ENCODE data around the gene S1PR4.

The S1PR4 gene, protein sequence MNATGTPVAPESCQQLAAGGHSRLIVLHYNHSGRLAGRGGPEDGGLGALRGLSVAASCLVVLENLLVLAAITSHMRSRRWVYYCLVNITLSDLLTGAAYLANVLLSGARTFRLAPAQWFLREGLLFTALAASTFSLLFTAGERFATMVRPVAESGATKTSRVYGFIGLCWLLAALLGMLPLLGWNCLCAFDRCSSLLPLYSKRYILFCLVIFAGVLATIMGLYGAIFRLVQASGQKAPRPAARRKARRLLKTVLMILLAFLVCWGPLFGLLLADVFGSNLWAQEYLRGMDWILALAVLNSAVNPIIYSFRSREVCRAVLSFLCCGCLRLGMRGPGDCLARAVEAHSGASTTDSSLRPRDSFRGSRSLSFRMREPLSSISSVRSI

DNA sequence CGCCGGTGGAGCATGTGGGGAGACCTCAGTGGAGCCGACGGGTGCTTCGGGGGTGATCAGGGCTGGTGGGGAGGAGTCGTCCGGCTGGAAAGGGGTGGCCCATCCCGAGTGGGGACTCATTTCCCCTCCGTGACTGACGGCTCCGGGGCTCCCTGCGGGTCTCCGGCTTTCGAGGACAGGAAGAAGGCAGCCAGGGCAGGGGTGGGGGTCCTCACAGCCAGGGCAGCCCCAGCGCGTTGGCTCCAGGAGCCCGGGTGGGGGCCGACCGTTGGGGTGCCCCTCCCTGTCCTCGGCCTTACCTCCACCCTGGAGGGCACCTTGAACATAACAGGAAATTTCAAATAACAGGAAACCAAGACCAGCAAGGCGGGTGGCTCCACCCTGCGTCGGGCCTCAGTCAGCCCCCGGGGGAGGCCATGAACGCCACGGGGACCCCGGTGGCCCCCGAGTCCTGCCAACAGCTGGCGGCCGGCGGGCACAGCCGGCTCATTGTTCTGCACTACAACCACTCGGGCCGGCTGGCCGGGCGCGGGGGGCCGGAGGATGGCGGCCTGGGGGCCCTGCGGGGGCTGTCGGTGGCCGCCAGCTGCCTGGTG lies at the start of gene S1PR4:
TSS of gene S1PR4 (plus strand) at position 393 of the 596 bp plus-strand sequence. CDS start at position 417, 24 bp downstream.
- no peak for DNase-seq

GRCh38 chr19:3129112-3129511 lies 49.5 kb upstream of the S1PR4 start:
- no peak for DNase-seq

GRCh38 chr19:3131168-3131567 lies 47.4 kb upstream of the S1PR4 start:
- DNase-seq = no peak

DNA sequence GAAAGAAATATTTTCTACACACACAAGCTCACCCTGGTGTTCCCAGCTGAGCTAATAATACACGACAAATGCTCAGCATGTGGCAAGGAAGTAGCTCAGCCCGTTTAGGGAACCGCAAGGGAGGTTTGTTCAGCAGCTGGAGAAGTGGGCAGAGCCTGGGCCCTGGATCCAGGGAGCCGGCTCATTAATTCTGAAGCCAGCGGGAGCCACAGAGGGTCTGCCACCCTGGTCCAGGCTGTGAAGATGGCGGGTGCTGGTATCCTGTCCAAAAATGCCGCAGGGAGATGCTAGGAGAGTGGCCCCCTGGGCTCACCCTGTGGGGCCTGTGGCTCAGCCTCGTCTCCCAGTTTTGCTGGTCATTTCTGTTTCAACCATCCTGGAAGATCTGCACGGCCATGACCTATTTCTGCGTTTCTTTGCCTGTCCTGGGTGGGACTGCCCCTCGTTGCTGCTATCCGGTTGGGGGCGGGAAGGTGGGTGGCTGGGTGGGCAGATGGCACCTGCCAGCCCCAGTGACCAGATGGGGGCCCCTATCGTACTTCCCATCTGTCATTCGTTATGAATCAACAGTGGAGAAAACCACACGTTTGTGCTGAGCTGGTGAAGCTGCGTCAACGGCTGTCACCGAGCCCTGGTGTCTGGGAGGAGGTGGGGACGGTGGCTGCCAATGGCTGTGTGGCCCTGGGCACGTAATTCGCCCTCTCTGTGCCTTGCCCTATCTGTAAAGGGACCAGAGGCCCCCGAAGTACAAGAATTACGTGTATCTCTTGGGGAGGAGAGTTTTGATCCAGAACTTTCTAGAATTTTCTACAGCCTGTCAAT lies 45.4 kb upstream of the S1PR4 start:
- DNase-seq = no peak

DNA sequence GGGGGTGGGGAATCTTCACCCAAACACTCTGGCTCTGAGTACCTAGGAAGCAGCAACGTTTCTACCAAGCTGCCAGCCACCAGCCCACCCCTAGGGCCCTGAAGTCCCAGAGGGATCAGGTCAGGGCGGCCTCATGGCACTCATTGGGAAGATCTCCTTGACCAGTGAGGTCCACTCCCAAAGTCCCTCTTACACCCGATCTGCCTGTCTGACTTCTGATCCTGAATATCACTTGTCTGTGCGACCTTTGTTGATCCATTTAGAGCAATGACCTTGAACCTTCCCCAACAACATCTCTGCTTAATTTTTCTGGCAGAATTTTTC lies 44.8 kb upstream of the S1PR4 start:
- no peak for DNase-seq

DNA sequence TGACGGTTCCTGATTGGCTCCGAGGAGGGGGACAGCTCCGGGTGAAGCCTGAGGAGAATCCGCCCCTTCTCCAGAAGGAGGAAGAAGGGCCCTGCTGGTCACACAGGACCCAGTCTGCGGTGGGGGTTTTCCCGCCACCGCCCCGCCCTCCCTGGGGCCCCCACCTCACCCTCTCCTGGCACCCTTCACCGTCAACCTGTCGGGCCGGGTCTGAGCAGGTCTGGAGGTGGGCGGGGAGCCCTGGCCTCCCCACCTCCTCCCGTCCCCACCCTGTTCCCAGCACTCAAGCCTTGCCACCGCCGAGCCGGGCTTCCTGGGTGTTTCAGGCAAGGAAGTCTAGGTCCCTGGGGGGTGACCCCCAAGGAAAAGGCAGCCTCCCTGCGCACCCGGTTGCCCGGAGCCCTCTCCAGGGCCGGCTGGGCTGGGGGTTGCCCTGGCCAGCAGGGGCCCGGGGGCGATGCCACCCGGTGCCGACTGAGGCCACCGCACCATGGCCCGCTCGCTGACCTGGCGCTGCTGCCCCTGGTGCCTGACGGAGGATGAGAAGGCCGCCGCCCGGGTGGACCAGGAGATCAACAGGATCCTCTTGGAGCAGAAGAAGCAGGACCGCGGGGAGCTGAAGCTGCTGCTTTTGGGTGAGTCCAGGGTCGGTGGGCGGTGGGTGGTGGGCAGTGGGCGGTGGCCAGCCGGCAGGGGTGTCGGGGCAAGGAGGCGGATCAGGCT lies 42.4 kb upstream of the S1PR4 start, which contains the start of gene GNA15:
TSS of gene GNA15 (plus strand) at position 73 of the 723 bp plus-strand sequence. CDS start at position 491, 418 bp downstream.
- DNase-seq = no peak

- no peak for DNase-seq
Measured at GRCh38 chr19:3136684-3137055, 41.9 kb upstream of the S1PR4 start.

- DNase-seq = no peak
Measured at GRCh38 chr19:3137119-3137518, 41.5 kb upstream of the S1PR4 start.

GRCh38 chr19:3138268-3138667 lies 40.3 kb upstream of the S1PR4 start:
- DNase-seq = no peak

GRCh38 chr19:3140667-3141038 lies 37.9 kb upstream of the S1PR4 start:
- DNase-seq = no peak

- DNase-seq = no peak
Measured at GRCh38 chr19:3142292-3142670, 36.3 kb upstream of the S1PR4 start.

- DNase-seq = no peak
Measured at GRCh38 chr19:3142781-3143337, 35.7 kb upstream of the S1PR4 start.

GRCh38 chr19:3145909-3146676 lies 32.5 kb upstream of the S1PR4 start:
- DNase-seq = no peak

DNA sequence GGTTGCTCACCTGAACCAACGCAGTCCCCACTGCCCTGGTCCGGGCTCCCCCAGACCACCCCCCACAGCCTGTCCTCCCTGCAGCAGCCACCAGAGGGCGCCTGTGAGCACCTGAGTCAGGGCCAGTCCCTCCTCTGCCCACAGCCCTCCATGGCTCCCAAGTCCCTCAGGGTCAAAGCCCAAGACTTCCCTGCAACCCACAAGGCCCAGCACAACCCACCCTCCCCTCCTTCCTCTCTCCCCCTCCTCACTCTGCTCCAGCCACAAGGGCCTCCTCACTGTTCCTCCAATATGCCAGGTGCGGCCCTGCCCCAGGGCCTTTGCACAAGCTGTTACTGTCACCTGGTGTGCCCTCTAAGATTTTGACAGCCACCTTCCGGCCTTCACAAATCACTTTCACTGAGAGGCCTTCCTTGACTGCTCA lies 31.9 kb upstream of the S1PR4 start:
- DNase-seq = no peak

- DNase-seq = no peak
Measured at GRCh38 chr19:3148503-3148902, 30.1 kb upstream of the S1PR4 start.

- DNase-seq = no peak
Measured at GRCh38 chr19:3149089-3149488, 29.5 kb upstream of the S1PR4 start.

GRCh38 chr19:3149526-3150505 lies 28.8 kb upstream of the S1PR4 start:
- DNase-seq = no peak

DNA sequence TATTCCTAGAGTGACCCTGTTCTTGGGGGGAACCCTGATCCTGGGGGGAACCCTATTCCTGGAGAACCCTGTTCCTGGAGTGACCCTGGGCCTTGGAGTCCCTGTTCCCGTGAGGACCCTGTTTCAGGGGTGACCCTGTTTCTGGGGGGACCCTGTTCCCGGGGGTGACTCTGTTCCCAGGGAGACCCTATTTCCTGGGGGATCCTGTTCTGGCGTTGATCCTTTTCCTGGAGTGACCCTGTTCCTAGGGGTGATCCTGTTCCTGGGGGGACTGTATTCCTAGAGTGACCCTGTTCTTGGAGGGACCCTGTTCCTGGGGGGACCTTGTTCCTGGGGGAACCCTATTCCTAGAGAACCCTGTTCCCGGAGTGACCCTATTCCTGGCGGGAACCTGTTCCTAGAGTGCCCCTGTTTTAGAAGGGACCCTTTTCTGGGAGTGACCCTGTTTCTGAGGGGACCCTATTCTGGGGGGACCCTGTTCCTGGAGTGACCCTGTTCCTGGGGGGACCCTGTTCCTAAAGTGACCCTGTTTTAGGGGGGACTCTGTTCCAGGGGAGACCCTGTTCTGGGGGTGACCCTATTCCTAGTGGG lies 27.7 kb upstream of the S1PR4 start:
- DNase-seq = no peak

GRCh38 chr19:3151563-3152418 lies 26.8 kb upstream of the S1PR4 start:
- DNase-seq = no peak
